Natural killer cell (primary cell): ENCODE data around the gene TULP1. TPM values are rescaled to one million over a fixed set of nuclear protein-coding genes. Genes with fewer than 3 reads are reported as not detected.

Experiments
- ATAC-seq, 3 donors: fragments of 150-1000 bp in 2 of 3; fragments of 200-7000 bp in 1 of 3; cut with Tn5 transposase; 1 replicate in 1 of 3; 2 replicates in 2 of 3; pipeline ENCODE4 v1.10.0; 2021; ENCODE audit warnings: mild to moderate bottlenecking in 2 of 3, moderate library complexity in 2 of 3
- DNase-seq, 2 donors: peaks; one replicate each; pipeline versions ENCODE4 v3.0.0 to v3.0.0-alpha.2; 2013 to 2021; ENCODE audit warnings: mixed read lengths in 1 of 2
- H3K27ac ChIP-seq: one replicate; pipeline ENCODE4 v1.5.1; 2013; ENCODE audit warnings: mild to moderate bottlenecking, low read length
- H3K27me3 ChIP-seq: one replicate; pipeline ENCODE4 v1.6.1; 2013; ENCODE audit warnings: low read length; ENCODE audit not compliant: control insufficient read depth, insufficient read depth
- H3K36me3 ChIP-seq: one replicate; pipeline ENCODE4 v1.6.1; 2013; ENCODE audit warnings: low read length; ENCODE audit not compliant: control insufficient read depth, insufficient read depth
- H3K4me1 ChIP-seq: one replicate; pipeline ENCODE4 v1.6.1; 2013; ENCODE audit warnings: low read length; ENCODE audit not compliant: control insufficient read depth, insufficient read depth
- H3K4me3 ChIP-seq: one replicate; pipeline ENCODE4 v1.5.1; 2013; ENCODE audit warnings: low read length
- H3K9me3 ChIP-seq: one replicate; pipeline ENCODE4 v1.6.1; 2013; ENCODE audit warnings: low read length; ENCODE audit not compliant: control insufficient read depth, insufficient read depth
- H3K27ac Mint-ChIP-seq, 2 donors: one replicate each; pipeline ENCODE4 v1.8.0; 2022; ENCODE audit warnings: mild to moderate bottlenecking in 2 of 2, mixed read lengths in 2 of 2, moderate library complexity in 1 of 2
- H3K27me3 Mint-ChIP-seq, 2 donors: one replicate each; pipeline ENCODE4 v1.8.0; 2022; ENCODE audit warnings: low read depth in 2 of 2, mixed read lengths in 2 of 2
- H3K36me3 Mint-ChIP-seq: one replicate; pipeline ENCODE4 v1.8.0; 2022; ENCODE audit warnings: mixed read lengths
- H3K4me1 Mint-ChIP-seq, 2 donors: one replicate each; pipeline ENCODE4 v1.8.0; 2022; ENCODE audit warnings: mixed read lengths in 2 of 2
- H3K4me3 Mint-ChIP-seq: one replicate; pipeline ENCODE4 v1.8.0; 2022; ENCODE audit warnings: mild to moderate bottlenecking, moderate library complexity, mixed read lengths
- H3K9me3 Mint-ChIP-seq, 2 donors: one replicate each; pipeline ENCODE4 v1.8.0; 2022; ENCODE audit warnings: mixed read lengths in 2 of 2
- WGBS: methylation state at CpG from one replicate; pipeline ENCODE4 v1.1.7; 2013; ENCODE audit warnings: missing lambda C conversion rate; ENCODE audit not compliant: insufficient coverage; 5-methylcytosine and 5-hydroxymethylcytosine counted together
- intact Hi-C: fragments of 100-400 bp; cut with micrococcal nuclease; formaldehyde crosslinking; loops from one replicate; pipeline ENCODE4 v1.14.2; 2022
- total RNA-seq, 4 donors: library from RNA; stranded (reverse); fragments of 120-200 nt in 1 of 4; gene quantifications; one replicate each; pipeline versions ENCODE4 v1.2.3 to v1.2.4, GENCODE V29; 2013 to 2022
- TF ChIP-seq, protein P1 (sequence below): fragments of 200-600 bp; IDR thresholded peaks from one replicate; pipeline ENCODE4 v1.8.0; 2022; ENCODE audit warnings: antibody characterized with exemption

Gene TULP1
- total RNA-seq, 3 donors from 2014 or later (not counting 1 experiment from before 2014, with no cell fraction given): not detected

DNA sequence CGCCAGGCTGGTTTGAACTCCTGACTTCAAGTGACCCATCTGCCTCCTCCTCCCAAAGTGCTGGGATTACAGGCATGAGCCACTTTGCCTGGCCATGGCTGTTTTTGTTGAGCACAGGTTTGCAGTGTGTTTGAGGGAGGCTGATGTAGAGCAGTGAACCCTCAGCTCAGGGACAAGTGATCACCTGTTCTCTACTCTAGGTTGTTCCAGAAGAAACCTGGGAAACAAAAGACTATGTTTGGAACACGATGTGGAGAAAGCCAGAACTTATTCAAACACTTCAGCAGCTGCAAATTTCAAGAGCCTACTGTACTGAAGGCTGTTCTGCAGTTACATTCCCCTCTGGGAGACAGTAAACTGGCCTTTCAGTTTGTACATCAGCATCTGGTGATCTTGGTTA, 4.7 kb downstream of the TULP1 start:
- H3K4me1 Mint-ChIP-seq: peaks cover 0 to 18% of the 10 kb centered on the region in 2 donors
- H3K27ac Mint-ChIP-seq: no peak overlapping the region
- H3K36me3 Mint-ChIP-seq: no peaks in the 10 kb centered on the region
- Histone ChIP-seq H3K36me3 (no peaks in the 10 kb centered on the region), H3K4me1 (peaks cover 8% of the 10 kb centered on the region), H3K27me3 (peaks cover 10% of the 10 kb centered on the region), H3K9me3 (no peaks in the 10 kb centered on the region), H3K4me3 (no peak overlapping the region), H3K27ac (no peak overlapping the region)
- H3K9me3 Mint-ChIP-seq: no peaks in the 10 kb centered on the region
- intact Hi-C loops: no loop called here
- 83% methylated on average over 2 of the region's 2 CpGs for WGBS
- ATAC-seq (no peak), DNase-seq (no peak)
- H3K27me3 Mint-ChIP-seq: peaks cover 8 to 30% of the 10 kb centered on the region in 2 donors
- TF ChIP-seq, protein P1, sequence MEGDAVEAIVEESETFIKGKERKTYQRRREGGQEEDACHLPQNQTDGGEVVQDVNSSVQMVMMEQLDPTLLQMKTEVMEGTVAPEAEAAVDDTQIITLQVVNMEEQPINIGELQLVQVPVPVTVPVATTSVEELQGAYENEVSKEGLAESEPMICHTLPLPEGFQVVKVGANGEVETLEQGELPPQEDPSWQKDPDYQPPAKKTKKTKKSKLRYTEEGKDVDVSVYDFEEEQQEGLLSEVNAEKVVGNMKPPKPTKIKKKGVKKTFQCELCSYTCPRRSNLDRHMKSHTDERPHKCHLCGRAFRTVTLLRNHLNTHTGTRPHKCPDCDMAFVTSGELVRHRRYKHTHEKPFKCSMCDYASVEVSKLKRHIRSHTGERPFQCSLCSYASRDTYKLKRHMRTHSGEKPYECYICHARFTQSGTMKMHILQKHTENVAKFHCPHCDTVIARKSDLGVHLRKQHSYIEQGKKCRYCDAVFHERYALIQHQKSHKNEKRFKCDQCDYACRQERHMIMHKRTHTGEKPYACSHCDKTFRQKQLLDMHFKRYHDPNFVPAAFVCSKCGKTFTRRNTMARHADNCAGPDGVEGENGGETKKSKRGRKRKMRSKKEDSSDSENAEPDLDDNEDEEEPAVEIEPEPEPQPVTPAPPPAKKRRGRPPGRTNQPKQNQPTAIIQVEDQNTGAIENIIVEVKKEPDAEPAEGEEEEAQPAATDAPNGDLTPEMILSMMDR: no peak
- H3K4me3 Mint-ChIP-seq: no peak overlapping the region

DNA sequence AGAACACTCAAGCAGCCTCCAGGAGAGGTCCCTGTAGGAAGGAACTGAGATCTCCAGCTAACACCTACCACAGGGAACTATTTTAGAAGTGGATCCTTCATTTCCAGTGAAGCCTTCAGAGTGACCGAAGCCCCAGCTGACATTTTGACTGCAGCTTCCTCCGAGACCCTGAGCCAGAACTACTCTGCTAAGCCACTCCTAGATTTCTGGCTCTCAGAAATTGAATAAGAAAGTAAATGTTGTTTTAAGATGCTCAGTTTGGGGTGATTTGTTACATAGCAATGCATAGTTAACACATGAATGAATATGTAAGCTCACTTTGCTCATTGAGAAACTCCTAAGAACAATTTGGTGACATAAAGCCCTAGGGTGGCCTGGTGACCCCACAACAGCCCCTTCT, 5.5 kb downstream of the TULP1 start:
- Histone ChIP-seq H3K4me1 (peaks cover 8% of the 10 kb centered on the region), H3K27me3 (peaks cover 10% of the 10 kb centered on the region), H3K4me3 (no peak overlapping the region), H3K36me3 (no peaks in the 10 kb centered on the region), H3K27ac (no peak overlapping the region), H3K9me3 (no peaks in the 10 kb centered on the region)
- Mint-ChIP-seq H3K27ac (no peak overlapping the region), H3K4me3 (no peak overlapping the region), H3K4me1 (peaks cover 0 to 16% of the 10 kb centered on the region in 2 donors), H3K36me3 (no peaks in the 10 kb centered on the region), H3K27me3 (peaks cover 8 to 27% of the 10 kb centered on the region in 2 donors), H3K9me3 (no peaks in the 10 kb centered on the region)
- WGBS: 100% methylated on average over 2 of the region's 2 CpGs
- DNase-seq (no peak), ATAC-seq (no peak)
- TF ChIP-seq, protein P1: no peak
- intact Hi-C loops: no loop called here

DNA sequence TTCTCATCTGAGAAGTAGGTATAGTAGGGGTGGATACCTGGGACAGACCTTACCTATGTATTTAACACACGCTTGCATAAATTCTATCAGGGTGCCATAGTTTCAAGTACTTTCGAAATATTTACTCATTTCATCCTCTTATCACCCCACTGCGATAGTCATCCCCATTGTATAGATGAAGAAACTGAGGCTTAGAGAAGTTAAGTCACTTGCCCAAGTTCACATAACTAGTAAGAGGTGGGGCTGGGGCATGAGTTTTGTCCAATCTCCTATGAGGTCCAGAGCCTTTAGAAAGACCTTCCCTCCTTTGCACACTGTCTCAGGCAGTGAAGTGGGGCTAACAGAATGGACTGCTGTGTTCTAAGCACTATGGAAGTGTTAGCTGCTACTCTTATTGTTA, 6.2 kb downstream of the TULP1 start:
- DNase-seq (no peak), ATAC-seq (no peak)
- Mint-ChIP-seq H3K4me1 (peaks cover 0 to 9% of the 10 kb centered on the region in 2 donors), H3K9me3 (no peaks in the 10 kb centered on the region), H3K36me3 (no peaks in the 10 kb centered on the region), H3K27ac (no peak overlapping the region), H3K27me3 (peaks cover 14 to 29% of the 10 kb centered on the region in 2 donors), H3K4me3 (no peak overlapping the region)
- peaks cover 9% of the 10 kb centered on the region for H3K27me3 ChIP-seq
- no peak overlapping the region for H3K4me3 ChIP-seq
- H3K4me1 ChIP-seq: peaks cover 2% of the 10 kb centered on the region
- TF ChIP-seq, protein P1: no peak
- no peak overlapping the region for H3K27ac ChIP-seq
- no CpG with 5 or more reads among the region's 3 CpGs for WGBS
- no peaks in the 10 kb centered on the region for H3K36me3 ChIP-seq
- H3K9me3 ChIP-seq: no peaks in the 10 kb centered on the region
- intact Hi-C loops: no loop called here

DNA sequence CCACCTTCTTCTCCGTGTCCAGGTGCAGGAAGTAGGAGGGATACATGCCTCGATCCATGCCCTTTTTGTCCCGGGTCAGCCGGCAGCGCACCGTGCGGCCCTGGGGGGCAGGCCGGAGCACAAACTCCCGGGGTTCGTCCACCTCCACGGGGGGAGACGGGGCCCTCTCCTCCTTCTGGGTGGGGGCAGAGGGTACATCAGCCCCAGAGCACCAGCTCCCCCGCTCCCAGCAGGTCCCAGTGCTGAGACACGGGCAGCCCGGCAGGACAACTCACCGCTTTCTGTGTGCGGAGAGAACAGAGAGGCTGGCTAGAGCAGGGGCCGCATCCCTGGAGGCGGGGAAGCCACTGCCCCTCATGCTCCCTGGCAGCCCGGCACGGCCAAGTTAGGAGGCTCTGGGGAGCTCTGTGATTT, 6.7 kb downstream of the TULP1 start:
- no peak overlapping the region for H3K27ac Mint-ChIP-seq
- no peak overlapping the region for H3K4me3 Mint-ChIP-seq

More for the DNA sequence above, 6.7 kb downstream of the TULP1 start:
- DNase-seq (no peak), ATAC-seq (no peak)
- Histone ChIP-seq H3K4me1 (no peaks in the 10 kb centered on the region), H3K27ac (no peak overlapping the region), H3K36me3 (no peaks in the 10 kb centered on the region), H3K4me3 (no peak overlapping the region), H3K9me3 (no peaks in the 10 kb centered on the region), H3K27me3 (peaks cover 4% of the 10 kb centered on the region)
- 93% methylated on average over 21 of the region's 21 CpGs for WGBS
- intact Hi-C loops: no loop called here
- TF ChIP-seq, protein P1: no peak
- Mint-ChIP-seq H3K4me1 (peaks cover 0 to 4% of the 10 kb centered on the region in 2 donors), H3K27me3 (peaks cover 14 to 24% of the 10 kb centered on the region in 2 donors), H3K9me3 (no peaks in the 10 kb centered on the region), H3K36me3 (no peaks in the 10 kb centered on the region)
